GM23248 (cell line): ENCODE results near the gene KRT71. TPM values are rescaled to one million over a fixed set of nuclear protein-coding genes. Genes with fewer than 3 reads are reported as not detected.
"Not testable (repeated sequence)": the region's sequence is repeated elsewhere in the genome, so short reads cannot be mapped to it uniquely, and the experiment has no call there.

Source experiments
- DNase-seq: peaks from one replicate; pipeline ENCODE4 v3.0.0-alpha.2; 2015
- H2AFZ ChIP-seq: fragments of 200-600 bp; sonication (generic); 2 replicates; pipeline ENCODE4 v1.6.1; 2016; ENCODE audit warnings: antibody characterized with exemption
- H3F3A ChIP-seq: fragments of 200-600 bp; sonication (generic); 2 replicates; pipeline ENCODE4 v1.6.1; 2016; ENCODE audit warnings: mild to moderate bottlenecking, antibody characterized with exemption, mixed run types; ENCODE audit not compliant: insufficient read depth
- H3K27ac ChIP-seq: fragments of 200-600 bp; sonication (generic); 2 replicates; pipeline ENCODE4 v1.5.1; 2016; ENCODE audit warnings: mild to moderate bottlenecking
- H3K27me3 ChIP-seq: fragments of 200-600 bp; sonication (generic); replicated peaks from 2 replicates; pipeline ENCODE4 v1.6.1; 2016; ENCODE audit warnings: mild to moderate bottlenecking; ENCODE audit not compliant: insufficient read depth
- H3K36me3 ChIP-seq: fragments of 200-600 bp; sonication (generic); 2 replicates; pipeline ENCODE4 v1.6.1; 2016; ENCODE audit warnings: low read depth, mild to moderate bottlenecking
- H3K4me1 ChIP-seq: fragments of 200-600 bp; sonication (generic); 2 replicates; pipeline ENCODE4 v1.6.1; 2016; ENCODE audit warnings: mild to moderate bottlenecking; ENCODE audit not compliant: insufficient read depth
- H3K4me2 ChIP-seq: fragments of 200-600 bp; sonication (generic); one replicate; pipeline ENCODE4 v1.6.1; 2016; ENCODE audit warnings: mild to moderate bottlenecking; ENCODE audit not compliant: unreplicated experiment
- H3K4me3 ChIP-seq: fragments of 200-600 bp; sonication (generic); 2 replicates; pipeline ENCODE4 v1.5.1; 2016; ENCODE audit warnings: mild to moderate bottlenecking
- H3K79me2 ChIP-seq: fragments of 200-600 bp; sonication (generic); 2 replicates; pipeline ENCODE4 v1.6.1; 2016; ENCODE audit warnings: mild to moderate bottlenecking; ENCODE audit not compliant: insufficient read depth
- H3K9ac ChIP-seq: fragments of 200-600 bp; sonication (generic); 2 replicates; pipeline ENCODE4 v1.6.1; 2016; ENCODE audit warnings: mild to moderate bottlenecking
- H3K9me2 ChIP-seq: fragments of 200-600 bp; sonication (generic); 2 replicates; pipeline ENCODE4 v1.6.1; 2016; ENCODE audit warnings: mixed run types, mild to moderate bottlenecking, moderate library complexity; ENCODE audit not compliant: insufficient read depth
- H3K9me3 ChIP-seq: fragments of 200-600 bp; sonication (generic); one replicate; pipeline ENCODE4 v1.6.1; 2017; ENCODE audit warnings: low read depth
- H4K20me1 ChIP-seq: fragments of 200-600 bp; sonication (generic); 2 replicates; pipeline ENCODE4 v1.6.0; 2016; ENCODE audit not compliant: insufficient read depth
- EZH2 ChIP-seq: fragments of 200-600 bp; sonication (generic); IDR thresholded peaks from 2 replicates; pipeline ENCODE4 v1.6.1; 2018; ENCODE audit warnings: antibody characterized with exemption, mild to moderate bottlenecking; ENCODE audit not compliant: insufficient read depth, poor library complexity, severe bottlenecking
- EZH2phosphoT487 ChIP-seq: fragments of 200-600 bp; sonication (generic); IDR thresholded peaks from 2 replicates; pipeline ENCODE4 v1.6.1; 2018; ENCODE audit warnings: antibody characterized with exemption, moderate library complexity, mild to moderate bottlenecking, low read depth; ENCODE audit not compliant: insufficient read depth
- WGBS, 2 experiments: methylation state at CpG; one replicate each; pipeline ENCODE4 v1.1.6; 2015 to 2017; ENCODE audit warnings: low lambda C conversion rate in 2 of 2, low coverage in 1 of 2; ENCODE audit errors: missing lambda C conversion rate in 2 of 2; 5-methylcytosine and 5-hydroxymethylcytosine counted together
- in situ Hi-C: fragments of 300-500 bp; cut with MboI; formaldehyde crosslinking; loops from 2 replicates; pipeline ENCODE4 v1.15.0; 2020
- polyA plus RNA-seq: library from polyadenylated mRNA; unstranded; fragments of >200 nt; fragmentation: Nextera tagmentation; extraction: Ambion mirVana; gene quantifications from 2 replicates; pipeline ENCODE4 v1.2.1, GENCODE V29; 2016
- total RNA-seq: library from RNA; depleted of rRNA; stranded (reverse); fragments of >200 nt; shearing (Covaris generic); gene quantifications from 2 replicates; pipeline ENCODE4 v1.2.3, GENCODE V29; 2014

Gene KRT71
- total and polyA plus RNA-seq, 2 experiments from 2014 or later = not detected

DNA sequence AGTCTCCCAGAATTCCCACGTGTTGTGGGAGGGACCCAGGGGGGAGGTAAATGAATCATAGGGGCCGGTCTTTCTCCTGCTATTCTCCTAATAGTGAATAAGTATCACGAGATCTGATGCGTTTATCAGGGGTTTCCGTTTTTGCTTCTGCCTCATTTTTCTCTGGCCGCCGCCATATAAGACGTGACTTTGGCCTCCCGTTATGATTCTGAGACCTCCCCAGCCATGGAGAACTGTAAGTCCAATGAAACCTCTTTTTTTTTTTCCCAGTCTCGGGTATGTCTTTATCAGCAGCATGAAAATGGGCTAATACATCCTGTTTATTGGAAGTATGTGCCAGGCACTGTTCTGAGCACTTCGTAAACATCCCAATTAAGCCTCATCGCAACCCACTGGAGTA, 47.5 kb upstream of the KRT71 start:
- WGBS, 2 experiments = 76 to 82% methylated on average over 12 of the region's 12 CpGs
- no peaks in the 10 kb centered on the region for H4K20me1 ChIP-seq
- TF ChIP-seq EZH2phosphoT487 (no peak), EZH2 (no peak)
- 0 out of 2 replicates have a peak, but pooled peaks cover 4% of the 10 kb centered on the region for H3K4me1 ChIP-seq
- H3K9me2 ChIP-seq = no peaks in the 10 kb centered on the region
- DNase-seq = no peak
- H3K9ac ChIP-seq = no peak overlapping the region
- no peak overlapping the region for H3K4me2 ChIP-seq
- H3K27me3 ChIP-seq = peaks cover 57% of the 10 kb centered on the region
- H3K9me3 ChIP-seq = no peaks in the 10 kb centered on the region
- no peak overlapping the region for H3K27ac ChIP-seq
- H3K79me2 ChIP-seq = no peaks in the 10 kb centered on the region
- in situ Hi-C loops = no loop called here
- no peak overlapping the region for H2AFZ ChIP-seq
- H3K4me3 ChIP-seq = no peak overlapping the region
- no peaks in the 10 kb centered on the region for H3F3A ChIP-seq
- no peaks in the 10 kb centered on the region for H3K36me3 ChIP-seq

- no peak for DNase-seq
- in situ Hi-C loops = no loop called here
- Histone ChIP-seq H3K9me3 (no peaks in the 10 kb centered on the region), H2AFZ (no peak overlapping the region), H3K9ac (no peak overlapping the region), H3K9me2 (no peaks in the 10 kb centered on the region), H3K36me3 (no peaks in the 10 kb centered on the region), H3K79me2 (no peaks in the 10 kb centered on the region), H3K4me1 (0 out of 2 replicates have a peak, but pooled peaks cover 4% of the 10 kb centered on the region), H3K4me3 (no peak overlapping the region), H4K20me1 (no peaks in the 10 kb centered on the region), H3K27ac (no peak overlapping the region), H3K27me3 (peaks cover 59% of the 10 kb centered on the region), H3F3A (no peaks in the 10 kb centered on the region), H3K4me2 (no peak overlapping the region)
- 20 to 23% methylated on average over 2 of the region's 2 CpGs for WGBS, 2 experiments
- TF ChIP-seq EZH2phosphoT487 (no peak), EZH2 (no peak)
Measured at GRCh38 chr12:52600071-52600470, 47.1 kb upstream of the KRT71 start.

GRCh38 chr12:52598966-52599365, 46.0 kb upstream of the KRT71 start:
- Histone ChIP-seq H3K27ac (no peak overlapping the region), H3K79me2 (no peaks in the 10 kb centered on the region), H3K9me3 (no peaks in the 10 kb centered on the region), H3K4me2 (no peak overlapping the region), H3F3A (no peaks in the 10 kb centered on the region), H2AFZ (no peak overlapping the region), H3K9ac (no peak overlapping the region), H3K4me1 (0 out of 2 replicates have a peak, but pooled peaks cover 4% of the 10 kb centered on the region), H4K20me1 (no peaks in the 10 kb centered on the region), H3K4me3 (no peak overlapping the region), H3K36me3 (no peaks in the 10 kb centered on the region), H3K27me3 (peaks cover 59% of the 10 kb centered on the region), H3K9me2 (no peaks in the 10 kb centered on the region)
- in situ Hi-C loops = no loop called here
- DNase-seq = no peak
- WGBS, 2 experiments = 75 to 76% methylated on average over 5 of the region's 5 CpGs
- no peak for TF ChIP-seq EZH2
- no peak for TF ChIP-seq EZH2phosphoT487

DNA sequence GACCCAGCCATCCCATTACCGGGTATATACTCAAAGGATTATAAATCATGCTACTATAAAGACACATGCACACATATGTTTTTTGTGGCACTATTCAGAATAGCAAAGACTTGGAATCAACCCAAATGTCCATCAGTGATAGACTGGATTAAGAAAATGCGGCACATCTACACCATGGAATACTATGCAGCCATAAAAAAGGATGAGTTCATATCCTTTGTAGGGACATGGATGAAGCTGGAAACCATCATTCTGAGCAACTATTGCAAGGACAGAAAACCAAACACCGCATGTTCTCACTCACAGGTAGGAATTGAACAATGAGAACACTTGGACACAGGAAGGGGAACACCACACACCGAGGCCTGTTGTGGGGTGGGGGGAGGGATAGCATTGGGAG, 41.3 kb upstream of the KRT71 start:
- H2AFZ ChIP-seq, H3K4me3 ChIP-seq, H3K9me2 ChIP-seq, H4K20me1 ChIP-seq, DNase-seq, H3K79me2 ChIP-seq, H3K9me3 ChIP-seq, H3K27ac ChIP-seq, in situ Hi-C loops, H3F3A ChIP-seq, H3K9ac ChIP-seq, H3K36me3 ChIP-seq, H3K4me2 ChIP-seq, H3K4me1 ChIP-seq: not testable (repeated sequence)
- peaks cover 50% of the 10 kb centered on the region for H3K27me3 ChIP-seq
- WGBS, 2 experiments = 56 to 63% methylated on average over 4 of the region's 4 CpGs

GRCh38 chr12:52591521-52591920, 38.6 kb upstream of the KRT71 start:
- no peaks in the 10 kb centered on the region for H3K36me3 ChIP-seq
- H3K9ac ChIP-seq = no peak overlapping the region
- no peak overlapping the region for H3K4me3 ChIP-seq
- no peaks in the 10 kb centered on the region for H3K4me1 ChIP-seq
- H3K9me3 ChIP-seq = no peaks in the 10 kb centered on the region
- in situ Hi-C loops = no loop called here
- DNase-seq = no peak
- H3K9me2 ChIP-seq = no peaks in the 10 kb centered on the region
- WGBS, 2 experiments = 66 to 75% methylated on average over 11 of the region's 11 CpGs
- no peaks in the 10 kb centered on the region for H3K79me2 ChIP-seq
- no peak overlapping the region for H2AFZ ChIP-seq
- no peaks in the 10 kb centered on the region for H3F3A ChIP-seq
- TF ChIP-seq EZH2 (no peak), EZH2phosphoT487 (no peak)
- H3K4me2 ChIP-seq = no peak overlapping the region
- no peaks in the 10 kb centered on the region for H4K20me1 ChIP-seq
- no peak overlapping the region for H3K27ac ChIP-seq
- H3K27me3 ChIP-seq = peaks cover 39% of the 10 kb centered on the region
